Smooth muscle cell of the umbilical artery (primary cell): ENCODE data around the gene OR2T35. TPM values are rescaled to one million over a fixed set of nuclear protein-coding genes. Genes with fewer than 3 reads are reported as not detected.

Source experiments
- total RNA-seq: library from RNA; depleted of rRNA; stranded (reverse); fragments of >200 nt; gene quantifications from 2 replicates; pipeline ENCODE4 v1.2.3, GENCODE V29; 2014

Gene OR2T35
- total RNA-seq, result not detected in 2 replicates

GRCh38 chr1:248645178-248645577 lies at the start of gene OR2T35:
Gene OR2T35 (minus strand): TSS chr1:248645278. CDS start chr1:248639258, 6,020 bp downstream.

GRCh38 chr1:248655354-248655753 lies 10.3 kb upstream of the OR2T35 start, which contains the start of gene OR2T27:
Gene OR2T27 (minus strand): TSS chr1:248655528. CDS start chr1:248650884, 4,644 bp downstream.

GRCh38 chr1:248634991-248635390 lies 10.1 kb downstream of the OR2T35 start, which contains the start of gene OR2T11:
Gene OR2T11 (minus strand): TSS chr1:248635091. CDS start chr1:248627128, 7,963 bp downstream.

GRCh38 chr1:248597589-248597988 lies 47.5 kb downstream of the OR2T35 start, which contains the start of gene OR2T10:
Gene OR2T10 (minus strand): TSS chr1:248597700. CDS start chr1:248593768, 3,932 bp downstream.

Other genes with a start within 250 kb of the OR2T35 start
- gene OR2T1, start 242.2 kb downstream of the OR2T35 start, total RNA-seq, result not detected in 2 replicates
- not detected in 2 replicates for gene OR2T2, start 199.6 kb downstream of the OR2T35 start, total RNA-seq
- not detected in 2 replicates for gene OR2T3, start 171.9 kb downstream of the OR2T35 start, total RNA-seq
- gene OR2T5, start 156.7 kb downstream of the OR2T35 start, total RNA-seq, result not detected in 2 replicates
- gene OR2G6, start 137.2 kb downstream of the OR2T35 start, total RNA-seq, result not detected in 2 replicates
- not detected in 2 replicates for gene OR2T29, start 82.5 kb downstream of the OR2T35 start, total RNA-seq
- gene OR2T34, start 70.5 kb downstream of the OR2T35 start, total RNA-seq, result not detected in 2 replicates
- not detected in 2 replicates for gene OR2T10, start 47.6 kb downstream of the OR2T35 start, total RNA-seq
- not detected in 2 replicates for gene OR2T11, start 10.2 kb downstream of the OR2T35 start, total RNA-seq
- not detected in 2 replicates for gene OR2T27, start 10.2 kb upstream of the OR2T35 start, total RNA-seq
- gene OR14I1, start 57.5 kb upstream of the OR2T35 start, total RNA-seq, result not detected in 2 replicates
- not detected in 2 replicates for gene LYPD8, start 110.5 kb upstream of the OR2T35 start, total RNA-seq
- gene SH3BP5L, start 180.6 kb upstream of the OR2T35 start, total RNA-seq, result 28.5 and 41.9 TPM in 2 replicates
- gene ZNF672, start 192.9 kb upstream of the OR2T35 start, total RNA-seq, result 16.3 and 26.1 TPM in 2 replicates
- 34.1 and 41.5 TPM in 2 replicates for gene ZNF692, start 213.8 kb upstream of the OR2T35 start, total RNA-seq